WTC11 (cell line): ENCODE data around the gene APBA1. TPM values are rescaled to one million over a fixed set of nuclear protein-coding genes. Genes with fewer than 3 reads are reported as not detected.

Source experiments
- ATAC-seq: fragments of 200-7000 bp; cut with Tn5 transposase; 2 replicates; pipeline ENCODE4 v1.10.0; 2021; ENCODE audit warnings: mild to moderate bottlenecking, moderate library complexity
- CTCF ChIA-PET: fragments of 300-600 bp; sonication (Branson Sonifier 250); formaldehyde crosslinking; loops from one replicate; lab custom pipeline; 2021; ENCODE audit warnings: antibody characterized with exemption; lab: Charles Lee
- POLR2A ChIA-PET: fragments of 350-600 bp; sonication (Branson Sonifier 250); formaldehyde crosslinking; loops from one replicate; lab custom pipeline; 2021; ENCODE audit warnings: antibody characterized with exemption; lab: Charles Lee
- DNase-seq: peaks from one replicate; pipeline ENCODE4 v3.0.0; 2021; ENCODE audit warnings: low spot score
- H3K27ac Mint-ChIP-seq: 2 replicates; pipeline ENCODE4 v1.8.0; 2021; ENCODE audit warnings: mixed read lengths
- H3K27me3 Mint-ChIP-seq: 2 replicates; pipeline ENCODE4 v1.8.0; 2021; ENCODE audit warnings: low read depth, mild to moderate bottlenecking, moderate library complexity, mixed read lengths
- H3K36me3 Mint-ChIP-seq: 2 replicates; pipeline ENCODE4 v1.8.0; 2021; ENCODE audit warnings: mixed read lengths
- H3K4me1 Mint-ChIP-seq: 2 replicates; pipeline ENCODE4 v1.8.0; 2022; ENCODE audit warnings: mixed read lengths
- H3K4me3 Mint-ChIP-seq: 2 replicates; pipeline ENCODE4 v1.8.0; 2021; ENCODE audit warnings: mild to moderate bottlenecking, moderate library complexity, mixed read lengths
- H3K9me3 Mint-ChIP-seq: 2 replicates; pipeline ENCODE4 v1.8.0; 2021; ENCODE audit warnings: mixed read lengths
- ATF1 ChIP-seq: sonication (generic); formaldehyde crosslinking; IDR thresholded peaks from 2 replicates; pipeline ENCODE4 v1.8.1; 2023; ENCODE audit warnings: mild to moderate bottlenecking, moderate library complexity, missing genetic modification reagents
- FOXJ3 ChIP-seq: sonication (generic); formaldehyde crosslinking; IDR thresholded peaks from 2 replicates; pipeline ENCODE4 v1.9.0; 2021; ENCODE audit warnings: missing genetic modification reagents, mild to moderate bottlenecking, borderline replicate concordance
- FOXP1 ChIP-seq: sonication (generic); formaldehyde crosslinking; IDR thresholded peaks from 2 replicates; pipeline ENCODE4 v1.8.0; 2022; ENCODE audit warnings: missing genetic modification reagents, mild to moderate bottlenecking, moderate library complexity, borderline replicate concordance
- IRF2 ChIP-seq: sonication (generic); formaldehyde crosslinking; IDR thresholded peaks from 2 replicates; pipeline ENCODE4 v1.8.0; 2022; ENCODE audit warnings: low read depth, missing genetic modification reagents, borderline replicate concordance
- SMAD4 ChIP-seq: sonication (generic); formaldehyde crosslinking; IDR thresholded peaks from 2 replicates; pipeline ENCODE4 v1.8.0; 2022; ENCODE audit warnings: mild to moderate bottlenecking, missing genetic modification reagents
- ZNF138 ChIP-seq: sonication (generic); formaldehyde crosslinking; conservative IDR thresholded peaks from 2 replicates; pipeline ENCODE4 v1.8.1; 2022; ENCODE audit warnings: mild to moderate bottlenecking, moderate library complexity, missing genetic modification reagents
- total RNA-seq: library from RNA; stranded (reverse); gene quantifications from 3 replicates; pipeline ENCODE4 v1.2.3, GENCODE V29; 2021
- TF ChIP-seq, protein P1 (sequence below): sonication (generic); formaldehyde crosslinking; IDR thresholded peaks from 2 replicates; pipeline ENCODE4 v1.8.0; 2022; ENCODE audit warnings: mild to moderate bottlenecking, missing genetic modification reagents
- TF ChIP-seq, protein P2 (sequence below): fragments of 250-450 bp; sonication (Bioruptor Pico); IDR thresholded peaks from 2 replicates; pipeline ENCODE4 v1.8.0; 2021; ENCODE audit warnings: mild to moderate bottlenecking
- TF ChIP-seq, protein P3 (sequence below): sonication (generic); formaldehyde crosslinking; IDR thresholded peaks from 2 replicates; pipeline ENCODE4 v1.8.0; 2023; ENCODE audit warnings: missing genetic modification reagents
- TF ChIP-seq, protein P4 (sequence below): sonication (generic); formaldehyde crosslinking; IDR thresholded peaks from 2 replicates; pipeline ENCODE4 v1.8.0; 2023; ENCODE audit warnings: mild to moderate bottlenecking, missing genetic modification reagents
- TF ChIP-seq, protein P5 (sequence below): fragments of 250-450 bp; sonication (Bioruptor Pico); conservative IDR thresholded peaks from 2 replicates; pipeline ENCODE4 v1.9.0; 2021; ENCODE audit warnings: mild to moderate bottlenecking
- TF ChIP-seq, protein P6 (sequence below): sonication (generic); formaldehyde crosslinking; IDR thresholded peaks from 2 replicates; pipeline ENCODE4 v1.8.1; 2023; ENCODE audit warnings: mild to moderate bottlenecking, missing genetic modification reagents

The APBA1 gene
- total RNA-seq, 1 experiment from 2014 or later = 0.94 TPM

DNA sequence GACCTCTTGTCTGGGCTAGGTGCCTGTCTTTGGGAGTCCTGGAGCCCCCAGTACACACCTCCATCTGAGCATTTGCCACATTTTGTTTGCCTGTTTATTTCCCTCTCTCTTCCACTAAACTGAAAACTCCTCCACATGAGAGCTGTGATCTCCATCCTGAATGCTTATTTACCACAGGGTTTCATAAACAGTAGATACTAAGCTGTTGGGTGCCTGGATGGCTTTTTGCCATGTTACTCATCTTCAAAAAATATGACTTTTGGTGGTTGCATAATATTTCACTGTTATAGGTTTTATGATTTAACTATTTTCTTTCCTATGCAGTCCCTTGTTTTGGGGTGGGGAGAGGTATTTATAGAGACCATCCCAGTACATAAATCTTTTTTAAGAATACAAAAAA lies 99.6 kb downstream of the APBA1 start:
- Mint-ChIP-seq H3K36me3 (no peaks in the 10 kb centered on the region), H3K27ac (no peak overlapping the region), H3K4me1 (0 out of 2 replicates have a peak, but pooled peaks cover 5% of the 10 kb centered on the region), H3K27me3 (peaks cover 2% of the 10 kb centered on the region), H3K4me3 (no peak overlapping the region), H3K9me3 (peaks cover 4% of the 10 kb centered on the region; the same call in 1 of the 2 replicates)
- no peak for ATAC-seq
- POLR2A ChIA-PET = no interaction called here
- TF ChIP-seq, protein P1, sequence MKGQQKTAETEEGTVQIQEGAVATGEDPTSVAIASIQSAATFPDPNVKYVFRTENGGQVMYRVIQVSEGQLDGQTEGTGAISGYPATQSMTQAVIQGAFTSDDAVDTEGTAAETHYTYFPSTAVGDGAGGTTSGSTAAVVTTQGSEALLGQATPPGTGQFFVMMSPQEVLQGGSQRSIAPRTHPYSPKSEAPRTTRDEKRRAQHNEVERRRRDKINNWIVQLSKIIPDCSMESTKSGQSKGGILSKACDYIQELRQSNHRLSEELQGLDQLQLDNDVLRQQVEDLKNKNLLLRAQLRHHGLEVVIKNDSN (CRISPR knock-in tag) = no peak
- TF ChIP-seq SMAD4 (CRISPR knock-in tag) = no peak
- TF ChIP-seq FOXP1 = no peak
- no peak for TF ChIP-seq FOXJ3
- no peak for TF ChIP-seq IRF2
- TF ChIP-seq, protein P2, sequence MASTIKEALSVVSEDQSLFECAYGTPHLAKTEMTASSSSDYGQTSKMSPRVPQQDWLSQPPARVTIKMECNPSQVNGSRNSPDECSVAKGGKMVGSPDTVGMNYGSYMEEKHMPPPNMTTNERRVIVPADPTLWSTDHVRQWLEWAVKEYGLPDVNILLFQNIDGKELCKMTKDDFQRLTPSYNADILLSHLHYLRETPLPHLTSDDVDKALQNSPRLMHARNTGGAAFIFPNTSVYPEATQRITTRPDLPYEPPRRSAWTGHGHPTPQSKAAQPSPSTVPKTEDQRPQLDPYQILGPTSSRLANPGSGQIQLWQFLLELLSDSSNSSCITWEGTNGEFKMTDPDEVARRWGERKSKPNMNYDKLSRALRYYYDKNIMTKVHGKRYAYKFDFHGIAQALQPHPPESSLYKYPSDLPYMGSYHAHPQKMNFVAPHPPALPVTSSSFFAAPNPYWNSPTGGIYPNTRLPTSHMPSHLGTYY (CRISPR knock-in tag) = no peak
- TF ChIP-seq, protein P3, sequence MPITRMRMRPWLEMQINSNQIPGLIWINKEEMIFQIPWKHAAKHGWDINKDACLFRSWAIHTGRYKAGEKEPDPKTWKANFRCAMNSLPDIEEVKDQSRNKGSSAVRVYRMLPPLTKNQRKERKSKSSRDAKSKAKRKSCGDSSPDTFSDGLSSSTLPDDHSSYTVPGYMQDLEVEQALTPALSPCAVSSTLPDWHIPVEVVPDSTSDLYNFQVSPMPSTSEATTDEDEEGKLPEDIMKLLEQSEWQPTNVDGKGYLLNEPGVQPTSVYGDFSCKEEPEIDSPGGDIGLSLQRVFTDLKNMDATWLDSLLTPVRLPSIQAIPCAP = no peak
- TF ChIP-seq ZNF138 = no peak
- TF ChIP-seq, protein P4, sequence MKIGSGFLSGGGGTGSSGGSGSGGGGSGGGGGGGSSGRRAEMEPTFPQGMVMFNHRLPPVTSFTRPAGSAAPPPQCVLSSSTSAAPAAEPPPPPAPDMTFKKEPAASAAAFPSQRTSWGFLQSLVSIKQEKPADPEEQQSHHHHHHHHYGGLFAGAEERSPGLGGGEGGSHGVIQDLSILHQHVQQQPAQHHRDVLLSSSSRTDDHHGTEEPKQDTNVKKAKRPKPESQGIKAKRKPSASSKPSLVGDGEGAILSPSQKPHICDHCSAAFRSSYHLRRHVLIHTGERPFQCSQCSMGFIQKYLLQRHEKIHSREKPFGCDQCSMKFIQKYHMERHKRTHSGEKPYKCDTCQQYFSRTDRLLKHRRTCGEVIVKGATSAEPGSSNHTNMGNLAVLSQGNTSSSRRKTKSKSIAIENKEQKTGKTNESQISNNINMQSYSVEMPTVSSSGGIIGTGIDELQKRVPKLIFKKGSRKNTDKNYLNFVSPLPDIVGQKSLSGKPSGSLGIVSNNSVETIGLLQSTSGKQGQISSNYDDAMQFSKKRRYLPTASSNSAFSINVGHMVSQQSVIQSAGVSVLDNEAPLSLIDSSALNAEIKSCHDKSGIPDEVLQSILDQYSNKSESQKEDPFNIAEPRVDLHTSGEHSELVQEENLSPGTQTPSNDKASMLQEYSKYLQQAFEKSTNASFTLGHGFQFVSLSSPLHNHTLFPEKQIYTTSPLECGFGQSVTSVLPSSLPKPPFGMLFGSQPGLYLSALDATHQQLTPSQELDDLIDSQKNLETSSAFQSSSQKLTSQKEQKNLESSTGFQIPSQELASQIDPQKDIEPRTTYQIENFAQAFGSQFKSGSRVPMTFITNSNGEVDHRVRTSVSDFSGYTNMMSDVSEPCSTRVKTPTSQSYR (CRISPR knock-in tag) = no peak
- TF ChIP-seq, protein P5, sequence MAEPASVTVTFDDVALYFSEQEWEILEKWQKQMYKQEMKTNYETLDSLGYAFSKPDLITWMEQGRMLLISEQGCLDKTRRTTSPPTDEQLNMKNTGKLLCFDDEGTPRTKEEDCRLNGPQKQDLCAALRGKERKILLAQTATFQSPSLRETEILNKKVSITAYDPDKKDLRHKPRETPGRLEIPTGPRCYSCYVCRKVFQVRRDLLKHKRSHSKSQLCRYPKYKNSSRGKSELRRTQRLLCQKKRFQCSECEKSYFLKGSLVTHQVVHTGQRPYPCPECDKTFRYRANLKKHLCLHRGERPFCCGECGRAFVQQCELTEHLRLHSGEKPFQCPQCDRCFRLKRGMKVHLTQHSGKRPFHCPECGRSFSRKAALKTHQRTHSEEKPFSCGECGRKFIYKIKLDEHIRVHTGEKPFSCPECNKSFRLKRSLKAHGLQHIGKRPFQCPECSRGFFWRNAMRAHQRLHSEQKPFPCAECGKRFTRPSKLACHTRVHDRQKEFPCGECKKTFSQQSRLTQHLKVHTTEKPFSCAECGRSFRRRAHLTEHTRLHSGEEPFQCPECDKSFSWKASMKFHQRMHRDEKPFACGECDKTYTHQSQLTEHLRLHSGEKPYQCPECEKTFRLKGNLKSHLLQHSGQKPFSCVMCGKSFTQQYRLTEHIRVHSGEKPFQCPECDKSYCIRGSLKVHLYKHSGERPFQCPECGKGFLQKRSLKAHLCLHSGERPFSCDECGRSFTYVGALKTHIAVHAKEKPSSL (CRISPR knock-in tag) = no peak
- TF ChIP-seq, protein P6, sequence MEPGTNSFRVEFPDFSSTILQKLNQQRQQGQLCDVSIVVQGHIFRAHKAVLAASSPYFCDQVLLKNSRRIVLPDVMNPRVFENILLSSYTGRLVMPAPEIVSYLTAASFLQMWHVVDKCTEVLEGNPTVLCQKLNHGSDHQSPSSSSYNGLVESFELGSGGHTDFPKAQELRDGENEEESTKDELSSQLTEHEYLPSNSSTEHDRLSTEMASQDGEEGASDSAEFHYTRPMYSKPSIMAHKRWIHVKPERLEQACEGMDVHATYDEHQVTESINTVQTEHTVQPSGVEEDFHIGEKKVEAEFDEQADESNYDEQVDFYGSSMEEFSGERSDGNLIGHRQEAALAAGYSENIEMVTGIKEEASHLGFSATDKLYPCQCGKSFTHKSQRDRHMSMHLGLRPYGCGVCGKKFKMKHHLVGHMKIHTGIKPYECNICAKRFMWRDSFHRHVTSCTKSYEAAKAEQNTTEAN = no peak
- TF ChIP-seq ATF1 = no peak
- DNase-seq = no peak
- CTCF ChIA-PET = interaction anchor here (1.0 kb wide), 1 partner anchor 359 kb away, joined by 3 read pairs; no protein-coding TSS in a partner anchor

DNA sequence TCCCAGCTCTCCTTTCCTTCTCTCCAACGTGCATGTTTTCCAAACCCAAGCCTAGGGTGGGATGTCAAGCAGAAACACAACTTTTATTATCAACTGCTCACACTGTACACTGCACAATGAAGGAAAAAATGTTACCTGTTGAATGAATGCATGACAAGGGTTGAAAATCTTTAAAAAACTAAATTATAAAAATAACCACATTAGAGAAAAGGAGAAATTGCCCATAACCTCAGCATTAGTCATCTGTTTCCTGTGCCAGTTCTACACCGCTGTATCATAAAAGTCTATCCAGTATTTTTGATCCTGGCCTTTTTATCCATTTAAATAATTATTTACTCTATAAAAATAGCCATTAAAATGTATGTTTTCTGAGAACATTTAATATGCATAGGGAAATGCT lies 101.1 kb downstream of the APBA1 start:
- H3K27ac Mint-ChIP-seq = no peak overlapping the region
- ChIA-PET POLR2A (no interaction called here), CTCF (no interaction called here)
- no peak for ATAC-seq
- 0 out of 2 replicates have a peak, but pooled peaks cover 5% of the 10 kb centered on the region for H3K4me1 Mint-ChIP-seq
- H3K9me3 Mint-ChIP-seq = no peaks in the 10 kb centered on the region; the same call in 1 of the 2 replicates
- no peak for DNase-seq
- TF ChIP-seq, protein P4 (CRISPR knock-in tag) = no peak
- no peaks in the 10 kb centered on the region for H3K36me3 Mint-ChIP-seq
- H3K4me3 Mint-ChIP-seq = no peak overlapping the region
- H3K27me3 Mint-ChIP-seq = no peaks in the 10 kb centered on the region; the same call in none of the 2 replicates
